K562 (cell line): ENCODE results near the gene TASP1. TPM values are rescaled to one million over a fixed set of nuclear protein-coding genes. Genes with fewer than 3 reads are reported as not detected.
"Not testable (repeated sequence)": the region's sequence is repeated elsewhere in the genome, so short reads cannot be mapped to it uniquely, and the experiment has no call there.

Experiments
- ATAC-seq: fragments of 200-7000 bp; cut with Tn5 transposase; 3 replicates; pipeline ENCODE4 v1.9.1; 2020; ENCODE audit warnings: moderate library complexity
- BruUV-seq: library from RNA; stranded (reverse); fragments of 400-500 nt; replicated peaks from 2 replicates; lab custom pipeline; 2021; lab: Mats Ljungman, UMichigan
- CTCF ChIA-PET: fragments of 300-600 bp; formaldehyde crosslinking; extraction: SDS; loops from one replicate; lab custom pipeline; 2021; ENCODE audit warnings: low intra/inter-chr PET ratio; lab: Yijun Ruan, JAX
- POLR2A ChIA-PET: fragments of 300-600, 350-650 bp; sonication (Branson Sonifier 250); formaldehyde crosslinking; extraction: SDS; loops from one replicate; lab custom pipeline; 2021; ENCODE audit warnings: antibody characterized with exemption, inconsistent platforms; lab: Yijun Ruan, JAX
- DNase-seq, 4 experiments: peaks; one replicate each; pipeline versions ENCODE4 v3.0.0 to v3.0.0-alpha.2; 2011 to 2018; ENCODE audit warnings: low spot score in 3 of 4, mixed read lengths in 3 of 4; ENCODE audit errors: extremely low read depth in 1 of 4
- FAIRE-seq: peaks from 2 replicates; lab custom pipeline; 2011; peaks lifted over from hg19 to GRCh38; lab: Jason Lieb, UNC
- H2AFZ ChIP-seq: 2 replicates; pipeline ENCODE4 v1.6.0; 2011; ENCODE audit warnings: low read depth, low read length, control low read depth, inconsistent platforms
- H3K27ac ChIP-seq: fragments of 200-600 bp; 3 replicates; pipeline ENCODE4 v1.8.0; 2011; ENCODE audit warnings: low read depth, mild to moderate bottlenecking, control low read depth, inconsistent platforms, low read length, moderate library complexity, mixed read lengths; ENCODE audit errors: extremely low read depth
- H3K27me3 ChIP-seq, 2 experiments: fragments of 300-600 bp in 1 of 2; 2 replicates in 1 of 2; 3 replicates in 1 of 2; pipeline versions ENCODE4 v1.6.0 to v1.8.0; 2011; ENCODE audit warnings: inconsistent platforms in 2 of 2, low read length in 2 of 2, mild to moderate bottlenecking in 1 of 2, mixed read lengths in 1 of 2, moderate library complexity in 1 of 2; ENCODE audit not compliant: control insufficient read depth in 2 of 2, insufficient read depth in 2 of 2
- H3K36me3 ChIP-seq: fragments of 300-600 bp; 3 replicates; pipeline ENCODE4 v1.8.0; 2011; ENCODE audit warnings: mild to moderate bottlenecking, low read length, inconsistent platforms; ENCODE audit not compliant: control insufficient read depth, insufficient read depth
- H3K4me1 ChIP-seq, 2 experiments: fragments of 200-600 bp in 1 of 2; replicated peaks in 1 of 2; 2 replicates in 1 of 2; 3 replicates in 1 of 2; pipeline versions ENCODE4 v1.5.1 to v1.8.0; 2011; ENCODE audit warnings: inconsistent platforms in 2 of 2, low read length in 2 of 2, mild to moderate bottlenecking in 1 of 2, mixed read lengths in 1 of 2, moderate library complexity in 1 of 2; ENCODE audit not compliant: control insufficient read depth in 2 of 2, insufficient read depth in 2 of 2
- H3K4me2 ChIP-seq: 2 replicates; pipeline ENCODE4 v1.6.1; 2011; ENCODE audit warnings: low read length, control low read depth, inconsistent platforms, mixed read lengths; ENCODE audit not compliant: insufficient read depth
- H3K4me3 ChIP-seq: fragments of 200-600 bp; sonication (generic), shearing (Covaris generic); 2 replicates; pipeline ENCODE4 v1.5.1; 2016; ENCODE audit warnings: control low read depth, inconsistent platforms
- H3K79me2 ChIP-seq: fragments of 200-600 bp; 3 replicates; pipeline ENCODE4 v1.8.0; 2011; ENCODE audit warnings: low read length, inconsistent platforms; ENCODE audit not compliant: control insufficient read depth, insufficient read depth
- H3K9ac ChIP-seq, 2 experiments: 2 replicates each; pipeline versions ENCODE4 v1.6.0 to v1.6.1; 2011; ENCODE audit warnings: low read depth in 2 of 2, low read length in 2 of 2, control low read depth in 1 of 2, inconsistent platforms in 1 of 2, mild to moderate bottlenecking in 1 of 2, mixed read lengths in 1 of 2; ENCODE audit not compliant: insufficient read depth in 1 of 2
- H3K9me1 ChIP-seq: one replicate; pipeline ENCODE4 v1.6.0; 2011; ENCODE audit warnings: inconsistent platforms, mild to moderate bottlenecking, low read length, moderate library complexity; ENCODE audit not compliant: control insufficient read depth, insufficient read depth
- H3K9me3 ChIP-seq: replicated peaks from 2 replicates; pipeline ENCODE4 v1.5.1; 2011; ENCODE audit warnings: low read depth, low read length, inconsistent platforms; ENCODE audit not compliant: control insufficient read depth, insufficient read depth
- H4K20me1 ChIP-seq: replicated peaks from 2 replicates; pipeline ENCODE4 v1.6.1; 2011; ENCODE audit warnings: low read length, inconsistent platforms, mixed read lengths; ENCODE audit not compliant: control insufficient read depth, insufficient read depth
- FOXJ2 ChIP-seq: fragments of 200-800 bp; sonication (Bioruptor generic); IDR thresholded peaks from 2 replicates; pipeline ENCODE4 v1.6.1; 2016; ENCODE audit warnings: missing genetic modification characterization, missing compliant biosample characterization
- MEF2A ChIP-seq: IDR thresholded peaks from 2 replicates; pipeline ENCODE4 v1.6.1; 2011; ENCODE audit warnings: low read depth, mild to moderate bottlenecking, low read length, moderate library complexity; ENCODE audit not compliant: control insufficient read depth
- ZBTB26 ChIP-seq: fragments of 450-650 bp; formaldehyde crosslinking; IDR thresholded peaks from 2 replicates; pipeline ENCODE4 v1.4.0; 2022; ENCODE audit warnings: missing genetic modification characterization
- ZKSCAN1 ChIP-seq: fragments of 150-350 bp; IDR thresholded peaks from 2 replicates; pipeline ENCODE4 v1.6.1; 2016; ENCODE audit warnings: low read depth, low read length
- ZNF280A ChIP-seq: fragments of 450-650 bp; IDR thresholded peaks from 2 replicates; pipeline ENCODE4 v1.6.1; 2018; ENCODE audit warnings: mild to moderate bottlenecking, low read depth; ENCODE audit not compliant: partially characterized antibody
- ZNF764 ChIP-seq: fragments of 250-450 bp; sonication (Bioruptor Pico); IDR thresholded peaks from 2 replicates; pipeline ENCODE4 v1.4.0; 2020; ENCODE audit warnings: low read depth, mild to moderate bottlenecking, moderate library complexity
- WGBS: fragments of 100-300 bp; shearing (Covaris generic); methylation state at CpG from one replicate; pipeline ENCODE4 v1.1.6; 2016; ENCODE audit warnings: low coverage, mixed read lengths; ENCODE audit not compliant: insufficient coverage; ENCODE audit errors: missing lambda C conversion rate; 5-methylcytosine and 5-hydroxymethylcytosine counted together
- in situ Hi-C: fragments of 300-500 bp; cut with MboI; formaldehyde crosslinking; loops from 4 replicates; pipeline ENCODE4 v1.15.0; 2018; ENCODE audit warnings: inconsistent platforms, mixed read lengths
- intact Hi-C: fragments of 100-400 bp; cut with micrococcal nuclease; formaldehyde crosslinking; loops from 2 replicates; pipeline ENCODE4 v1.14.2; 2022
- polyA plus RNA-seq, 8 experiments: library from polyadenylated mRNA; depleted of rRNA in 4 of 8; stranded (reverse) in 5 of 8; unstranded in 3 of 8; fragments of >200 nt; fragmentation: Nextera tagmentation in 2 of 8; fragmentation: Illumina TruSeq in 1 of 8; extraction: Ambion mirVana in 2 of 8; extraction: Trizol in 1 of 8; gene quantifications; 2 replicates each; pipeline versions ENCODE4 v1.2.1 to v1.2.3, GENCODE V29; 2011 to 2014; ENCODE audit warnings: inconsistent platforms in 1 of 8, missing spikeins in 1 of 8
- total RNA-seq, 7 experiments: library from RNA; depleted of rRNA in 6 of 7; stranded (reverse); fragments of >200 nt in 6 of 7; fragmentation: Illumina TruSeq in 2 of 7; extraction: Trizol in 2 of 7; gene quantifications; 2 replicates each; pipeline versions ENCODE4 v1.2.1 to v1.2.3, GENCODE V29; 2011 to 2021; ENCODE audit warnings: low replicate concordance in 1 of 7

The TASP1 gene
- total and polyA plus RNA-seq, 9 of the 15 experiments (the other 6 are each of a cell fraction or from before 2014, with no cell fraction given), result 3.7 to 10.6 (median 6.4) TPM

GRCh38 chr20:13380497-13381229, 258.1 kb downstream of the TASP1 start:
- 47% methylated on average over 6 of the region's 11 CpGs for WGBS
- in situ Hi-C loops, H4K20me1 ChIP-seq, ATAC-seq, CTCF ChIA-PET, POLR2A ChIA-PET, H3K4me3 ChIP-seq, H3K9me1 ChIP-seq, H3K9ac ChIP-seq, H3K36me3 ChIP-seq, H2AFZ ChIP-seq, intact Hi-C loops, DNase-seq, H3K9me3 ChIP-seq, BruUV-seq, FAIRE-seq, H3K27ac ChIP-seq, H3K4me1 ChIP-seq, H3K4me2 ChIP-seq, H3K79me2 ChIP-seq, H3K27me3 ChIP-seq: not testable (repeated sequence)

- Histone ChIP-seq H3K4me3 (no peak overlapping the region), H3K36me3 (no peaks in the 10 kb centered on the region), H4K20me1 (no peaks in the 10 kb centered on the region), H3K27me3 (no peaks in the 10 kb centered on the region), H3K9me3 (no peaks in the 10 kb centered on the region), H3K4me2 (no peak overlapping the region)
- ATAC-seq (no peak), FAIRE-seq (no peak)
- TF ChIP-seq FOXJ2, result no peak
- no peak for TF ChIP-seq ZNF764 (CRISPR knock-in tag)
- no peak for TF ChIP-seq ZNF280A
- TF ChIP-seq ZBTB26, result no peak
- TF ChIP-seq ZKSCAN1, result no peak
- no peak for TF ChIP-seq MEF2A
- TF ChIP-seq, all 486 proteins: peak for 0
- H3K4me1 ChIP-seq, result no peaks in the 10 kb centered on the region
- H3K9me1 ChIP-seq, result no peaks in the 10 kb centered on the region
- H2AFZ ChIP-seq, result no peak overlapping the region
- H3K27ac ChIP-seq, result no peak overlapping the region
- POLR2A ChIA-PET, result no interaction called here
- CTCF ChIA-PET, result no interaction called here
- in situ Hi-C loops (no loop called here), intact Hi-C loops (no loop called here)
- H3K9ac ChIP-seq, result no peak overlapping the region
- no peaks in the 10 kb centered on the region for H3K79me2 ChIP-seq
- no TSS peak for BruUV-seq
- no peak for DNase-seq
These were observed 265.3 kb downstream of the TASP1 start for GRCh38 chr20:13373400-13373799.
